Limb (tissue), 2 donors: Measurements from ENCODE around the gene TMEM178B.
"Not testable (repeated sequence)": the region's sequence is repeated elsewhere in the genome, so short reads cannot be mapped to it uniquely, and the experiment has no call there.

Experiments
- DNase-seq, 2 donors: peaks; one replicate each; pipeline ENCODE4 v3.0.0-alpha.2; 2016; ENCODE audit errors: extremely low spot score in 2 of 2

Gene TMEM178B

DNA sequence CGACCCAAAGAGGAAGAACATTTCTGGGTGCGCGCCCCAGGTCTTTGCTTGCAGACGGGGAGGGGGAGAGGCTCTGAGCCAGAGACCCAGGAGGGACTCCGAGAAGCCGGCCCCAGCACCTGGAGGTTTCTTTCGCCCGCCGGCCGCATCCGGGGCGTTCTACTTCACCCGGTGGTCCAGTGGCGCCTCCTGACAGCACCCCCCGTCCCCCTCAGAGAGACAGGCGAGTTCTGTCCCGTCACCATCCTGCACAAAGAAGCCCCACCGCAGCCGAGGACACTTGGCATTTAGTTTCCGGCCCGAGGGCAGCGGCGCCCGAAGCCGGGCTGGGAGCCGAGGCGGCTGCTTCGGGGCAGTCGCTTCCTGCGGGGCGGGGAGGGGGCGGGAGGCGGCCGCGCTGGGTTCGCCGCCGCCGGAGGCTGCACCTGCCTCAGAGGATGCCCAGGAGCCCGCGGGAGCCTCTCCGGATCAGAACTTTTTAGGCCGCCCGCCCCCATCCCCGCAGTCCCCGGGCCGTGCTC is at the start of gene TMEM178B:
Gene TMEM178B (plus strand): TSS at position 424 of the 521 bp plus-strand sequence.
- DNase-seq: peak in 1 of 2 donors; percentile 48

DNA sequence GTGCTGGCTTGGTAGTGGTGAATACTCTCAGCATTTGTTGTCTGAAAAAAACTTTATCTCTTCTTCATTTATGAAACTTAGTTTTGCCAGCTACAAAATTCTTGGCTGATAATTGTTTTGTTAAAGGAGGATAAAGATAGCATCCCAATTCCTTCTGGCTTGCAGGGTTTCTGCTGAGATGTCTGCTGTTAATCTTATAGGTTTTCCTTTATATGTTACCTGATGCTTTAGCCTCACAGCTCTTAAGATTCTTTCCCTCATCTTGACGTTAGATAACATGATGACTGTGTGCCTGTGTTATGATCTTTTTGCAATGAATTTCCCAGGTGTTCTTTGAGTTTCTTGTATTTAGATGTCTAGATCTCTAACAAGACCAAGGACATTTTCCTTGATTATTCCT is 49.2 kb upstream of the TMEM178B start:
- DNase-seq: no peak

DNA sequence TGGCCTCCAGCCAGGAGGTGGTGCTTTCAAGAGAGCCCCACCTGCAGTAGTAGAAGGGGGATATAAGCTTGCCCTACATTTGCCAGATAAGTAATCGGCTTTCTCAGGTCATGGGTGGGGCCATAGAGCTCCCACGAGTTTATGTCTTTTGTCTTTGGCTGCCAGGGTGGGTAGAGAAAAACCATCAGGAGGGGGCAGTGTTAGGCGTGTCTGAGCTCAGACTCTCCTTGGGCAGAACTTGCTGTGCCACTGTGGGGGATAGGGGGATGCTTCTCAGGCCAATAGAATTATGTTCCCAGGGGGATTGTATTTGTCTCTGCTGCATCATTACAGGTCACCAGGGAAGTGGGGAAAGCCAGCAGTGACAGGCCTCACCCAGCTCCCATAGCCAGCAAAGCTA is 46.8 kb upstream of the TMEM178B start:
- DNase-seq: no peak

DNA sequence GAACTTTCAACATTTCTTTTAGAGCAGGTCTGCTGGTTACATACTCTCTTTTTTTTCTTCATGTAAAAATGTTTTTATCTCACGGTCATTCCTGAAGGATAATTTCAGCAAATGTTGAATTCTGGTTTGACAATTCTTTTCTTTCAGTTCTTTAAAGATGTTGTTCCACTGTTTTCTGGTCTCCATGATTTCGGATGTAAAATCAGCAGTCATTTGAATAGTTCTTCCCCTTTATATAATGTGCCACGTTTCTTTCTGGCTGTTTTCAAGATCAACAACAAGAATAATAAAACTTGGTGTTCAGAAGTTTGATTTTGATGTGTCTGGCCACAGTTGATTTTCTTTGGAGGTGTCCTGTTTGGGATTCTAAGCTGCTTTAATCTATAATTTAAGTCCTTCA is 45.1 kb upstream of the TMEM178B start:
- no peak for DNase-seq

DNA sequence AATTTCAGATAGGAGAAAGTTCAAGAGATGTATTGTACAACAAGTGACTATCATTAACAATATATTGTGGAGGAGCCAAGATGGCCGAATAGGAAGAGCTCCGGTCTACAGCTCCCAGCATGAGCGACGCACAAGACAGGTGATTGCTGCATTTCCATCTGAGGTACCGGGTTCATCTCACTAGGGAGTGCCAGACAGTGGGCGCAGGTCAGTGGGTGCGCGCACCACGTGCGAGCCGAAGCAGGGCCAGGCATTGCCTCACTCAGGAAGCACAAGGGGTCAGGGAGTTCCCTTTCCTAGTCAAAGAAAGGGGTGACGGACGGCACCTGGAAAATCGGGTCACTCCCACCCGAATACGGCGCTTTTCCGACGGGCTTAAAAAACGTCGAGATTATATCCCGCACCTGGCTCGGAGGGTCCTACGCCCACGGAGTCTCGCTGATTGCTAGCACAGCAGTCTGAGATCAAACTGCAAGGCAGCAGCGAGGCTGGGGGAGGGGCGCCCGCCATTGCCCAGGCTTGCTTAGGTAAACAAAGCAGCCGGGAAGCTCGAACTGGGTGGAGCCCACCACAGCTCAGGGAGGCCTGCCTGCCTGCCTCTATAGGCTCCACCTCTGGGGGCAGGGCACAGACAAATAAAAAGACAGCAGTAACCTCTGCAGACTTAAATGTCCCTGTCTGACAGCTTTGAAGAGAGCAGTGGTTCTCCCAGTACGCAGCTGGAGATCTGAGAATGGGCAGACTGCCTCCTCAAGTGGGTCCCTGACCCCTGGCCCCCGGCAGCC is 41.1 kb upstream of the TMEM178B start:
- DNase-seq: not testable (repeated sequence)

DNA sequence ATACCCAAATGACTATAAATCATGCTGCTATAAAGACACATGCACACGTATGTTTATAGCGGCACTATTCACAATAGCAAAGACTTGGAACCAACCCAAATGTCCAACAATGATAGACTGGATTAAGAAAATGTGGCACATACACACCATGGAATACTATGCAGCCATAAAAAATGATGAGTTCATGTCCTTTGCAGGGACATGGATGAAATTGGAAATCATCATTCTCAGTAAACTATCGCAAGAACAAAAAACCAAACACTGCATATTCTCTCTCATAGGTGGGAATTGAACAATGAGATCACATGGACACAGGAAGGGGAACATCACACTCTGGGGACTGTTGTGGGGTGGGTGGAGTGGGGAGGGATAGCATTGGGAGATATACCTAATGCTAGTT is 35.8 kb upstream of the TMEM178B start:
- DNase-seq: not testable (repeated sequence)

DNA sequence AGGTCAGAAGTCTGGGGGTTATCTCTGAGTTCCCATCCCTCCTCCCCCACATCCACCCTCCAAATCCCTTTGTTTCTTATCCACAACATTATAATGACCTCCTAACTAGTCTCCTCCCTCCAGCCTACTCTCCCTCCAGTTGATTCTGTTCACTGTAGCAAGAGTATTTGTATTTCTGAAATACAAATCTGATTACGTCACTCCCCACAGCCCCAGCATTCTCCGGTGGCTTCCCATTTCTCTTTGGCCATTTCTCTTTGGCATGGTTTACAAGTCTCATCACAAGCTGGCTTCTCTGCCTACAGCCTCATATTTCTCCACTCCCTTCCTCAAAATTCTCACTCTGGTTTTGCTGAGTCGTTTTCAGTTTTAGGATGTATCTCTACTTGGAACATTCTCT is 34.5 kb upstream of the TMEM178B start:
- no peak for DNase-seq

DNA sequence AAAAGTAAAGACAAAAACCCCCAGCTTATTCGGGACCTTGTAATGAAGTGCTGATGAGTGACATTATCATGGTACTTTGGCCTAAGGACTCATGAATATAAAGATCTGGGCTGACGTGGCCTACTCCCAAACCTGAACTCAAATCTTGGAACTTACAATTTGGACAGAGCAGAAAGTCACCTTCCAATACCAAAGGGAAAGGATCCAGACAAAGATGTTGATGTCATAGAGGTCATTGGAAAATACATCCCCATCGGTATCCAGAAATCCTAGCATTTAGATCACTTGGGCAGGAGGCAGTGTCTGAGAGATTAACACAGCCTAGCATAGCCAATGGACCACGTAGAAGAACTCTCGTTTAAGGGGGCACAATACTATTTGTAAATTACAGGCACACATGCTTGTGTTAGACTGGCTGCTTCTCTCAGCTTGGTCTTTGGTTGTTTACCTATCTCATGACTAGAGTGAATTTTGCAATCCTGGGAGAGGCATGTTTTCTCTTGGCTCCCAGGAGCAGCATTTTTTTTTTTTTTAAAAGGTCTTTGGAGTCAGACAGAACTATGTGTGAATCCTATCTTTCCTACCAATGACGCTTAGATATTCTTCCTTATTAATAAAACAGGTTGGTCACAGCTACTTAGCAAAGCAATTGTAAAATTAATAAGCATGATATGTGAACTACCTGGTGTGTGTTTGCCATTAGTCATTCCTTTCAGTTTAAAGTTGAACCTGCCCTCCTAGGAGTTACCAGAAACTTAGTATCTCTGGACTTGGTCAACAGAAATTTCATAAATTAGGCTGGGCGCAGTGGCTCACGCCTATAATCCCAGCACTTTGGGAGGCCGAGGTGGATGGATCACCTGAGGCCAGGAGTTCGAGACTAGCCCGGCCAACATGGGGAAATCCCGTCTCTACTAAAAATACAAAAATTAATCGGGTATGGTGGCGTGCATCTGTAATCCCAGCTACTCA is 31.4 kb upstream of the TMEM178B start:
- no peak for DNase-seq

DNA sequence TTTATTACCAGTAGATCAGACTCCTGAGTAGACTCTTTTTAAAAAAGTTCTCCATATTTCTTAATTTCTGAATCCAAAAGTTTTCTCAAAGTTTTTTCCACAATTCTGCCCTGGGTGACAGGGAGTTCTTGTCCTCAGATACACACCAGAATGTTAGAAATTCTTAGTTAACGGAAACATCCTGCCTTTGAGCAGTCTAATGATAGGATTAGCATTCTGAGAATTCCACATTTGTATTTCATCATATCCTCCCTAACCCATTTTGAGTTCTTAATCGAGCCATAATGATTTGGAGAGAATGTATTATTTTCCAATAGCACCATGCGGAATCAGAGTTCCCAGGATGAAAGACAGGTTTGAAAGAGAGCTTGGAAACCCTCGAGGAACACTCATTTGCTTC is 30.2 kb upstream of the TMEM178B start:
- DNase-seq: no peak

DNA sequence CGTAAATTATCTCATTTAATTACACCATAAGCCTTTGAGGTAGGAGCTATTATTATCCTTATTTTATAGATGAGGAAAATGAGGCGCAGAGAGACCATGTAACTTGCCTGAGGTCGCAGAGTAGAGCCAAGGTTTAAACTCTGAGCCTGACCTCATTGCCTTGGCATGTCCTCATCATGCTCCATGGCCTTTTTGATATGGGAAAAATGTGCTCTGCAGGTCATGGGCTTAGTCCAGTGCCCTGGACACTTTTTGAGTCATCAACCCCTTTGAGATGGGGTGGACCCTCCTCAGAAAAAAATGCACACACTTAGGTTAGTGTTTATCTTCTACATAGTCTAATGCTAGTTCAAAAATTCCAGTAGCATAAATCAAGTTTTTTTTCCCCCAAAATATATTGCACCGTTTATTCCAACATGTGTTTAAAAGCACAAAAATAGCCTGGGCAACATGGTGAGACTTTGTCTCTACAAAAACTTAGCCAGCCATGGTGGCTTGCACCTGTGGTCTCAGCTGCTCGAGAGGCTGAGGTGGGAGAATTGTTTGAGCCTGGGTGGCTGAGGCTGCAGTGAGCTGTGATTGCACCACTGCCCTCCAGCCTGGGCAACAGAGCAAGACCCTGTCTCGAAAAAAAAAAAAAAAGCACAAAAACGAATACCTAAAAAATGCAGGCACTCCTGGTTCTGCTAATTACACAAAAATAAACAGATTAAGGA is 28.6 kb upstream of the TMEM178B start:
- DNase-seq: no peak

DNA sequence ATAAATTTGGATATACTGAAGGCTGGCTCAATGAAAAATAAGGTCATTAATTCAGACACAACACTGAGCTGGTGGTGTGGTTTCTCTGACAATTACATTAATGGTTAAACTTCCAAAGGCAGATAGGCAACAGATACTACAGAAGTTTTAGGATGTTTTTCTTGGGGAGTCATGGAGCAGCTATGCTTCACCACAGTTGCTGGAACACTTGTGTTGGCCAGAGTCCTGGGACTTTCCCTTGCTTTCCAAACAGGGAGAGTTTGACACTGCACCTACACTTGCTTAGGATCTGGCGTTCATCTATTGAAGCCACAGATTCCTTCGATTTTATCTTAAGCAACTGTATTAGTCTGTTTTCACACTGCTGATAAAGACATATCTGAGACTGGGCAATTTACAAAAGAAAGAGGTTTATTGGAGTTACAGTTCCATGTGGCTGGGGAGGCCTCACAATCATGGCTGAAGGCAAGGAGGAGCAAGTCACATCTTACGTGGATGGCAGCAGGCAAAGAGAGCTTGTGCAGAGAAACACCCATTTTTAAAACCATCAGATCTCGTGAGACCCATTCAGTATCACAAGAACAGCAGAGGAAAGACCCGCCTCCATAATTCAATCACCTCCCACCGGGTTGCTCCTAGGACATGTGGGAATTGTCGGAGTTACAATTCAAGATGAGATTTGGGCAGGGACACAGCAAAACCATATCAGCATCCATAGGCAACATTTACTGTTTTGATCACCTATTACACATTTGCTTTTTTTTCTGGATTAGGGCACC is 27.8 kb upstream of the TMEM178B start:
- DNase-seq: no peak

DNA sequence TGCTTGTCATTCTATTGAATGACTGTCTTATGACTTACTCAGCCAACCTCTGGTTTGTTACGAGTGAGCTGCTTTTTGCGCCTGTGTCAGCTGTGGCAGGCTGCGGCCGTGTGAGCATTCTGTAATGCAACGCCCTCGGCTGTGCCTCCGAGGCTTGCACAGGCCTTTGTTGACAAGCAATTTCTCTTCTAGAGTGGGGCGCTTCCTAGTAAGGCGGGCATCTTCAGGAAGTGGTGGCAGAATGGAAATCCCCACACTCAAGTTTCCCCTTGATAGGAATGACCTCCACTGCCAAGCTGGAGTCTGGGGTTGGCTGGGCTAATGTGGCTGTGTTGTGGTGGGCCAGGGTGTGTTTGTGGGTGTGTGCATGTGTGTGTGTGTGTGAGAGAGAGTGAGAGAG is 20.2 kb upstream of the TMEM178B start:
- no peak for DNase-seq

DNA sequence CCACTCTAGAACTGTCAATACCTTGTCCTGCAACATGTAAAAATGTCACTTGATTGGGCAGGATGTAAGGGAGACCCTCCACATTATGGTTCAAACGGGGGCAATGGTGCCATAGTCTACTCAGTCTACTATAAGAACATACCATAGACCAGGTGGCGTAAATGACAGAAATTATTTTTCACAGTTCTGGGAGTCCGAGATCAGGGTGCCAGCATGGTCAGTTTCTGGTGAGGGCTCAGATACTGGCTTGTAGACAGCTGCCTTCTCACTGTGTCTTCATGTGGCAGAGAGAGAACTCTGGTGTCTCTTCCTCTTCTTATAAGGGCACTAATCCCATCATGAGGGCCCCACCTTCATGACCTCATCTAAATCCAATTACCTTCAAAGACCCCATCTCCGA is 18.7 kb upstream of the TMEM178B start:
- no peak for DNase-seq

DNA sequence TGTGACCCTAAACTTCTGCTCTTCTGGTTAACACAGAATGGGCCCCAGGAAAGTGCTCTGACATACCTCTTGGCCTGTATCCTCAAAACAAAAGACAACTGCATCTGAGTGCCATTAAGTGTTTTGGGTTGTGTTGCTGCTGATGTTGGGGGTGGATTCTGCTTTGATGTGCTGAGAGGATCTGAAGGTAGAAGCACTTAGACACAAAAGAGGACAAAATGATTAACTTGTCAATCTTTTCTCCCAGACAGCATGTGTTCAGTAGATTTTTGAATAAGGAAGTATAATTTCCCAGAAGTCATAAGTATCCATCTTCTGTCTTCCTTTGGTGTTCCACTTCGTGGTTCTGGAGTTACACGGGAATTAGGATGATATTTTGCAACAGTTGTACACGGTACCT is 16.1 kb upstream of the TMEM178B start:
- no peak for DNase-seq

DNA sequence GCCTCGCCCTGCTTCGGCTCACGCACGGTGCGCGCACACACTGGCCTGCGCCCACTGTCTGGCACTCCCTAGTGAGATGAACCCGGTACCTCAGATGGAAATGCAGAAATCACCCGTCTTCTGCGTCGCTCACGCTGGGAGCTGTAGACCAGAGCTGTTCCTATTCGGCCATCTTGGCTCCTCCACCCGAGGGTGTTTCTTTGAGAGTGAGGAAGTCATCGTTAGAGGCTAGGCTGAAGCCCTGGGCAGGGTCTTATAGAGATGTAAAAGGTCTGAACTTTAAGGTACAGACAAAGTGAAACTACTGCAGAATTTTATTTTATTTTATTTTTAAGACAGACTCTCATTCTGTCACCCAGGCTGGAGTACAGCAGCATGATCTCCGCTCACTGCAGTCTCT is 6.0 kb upstream of the TMEM178B start:
- DNase-seq: not testable (repeated sequence)

DNA sequence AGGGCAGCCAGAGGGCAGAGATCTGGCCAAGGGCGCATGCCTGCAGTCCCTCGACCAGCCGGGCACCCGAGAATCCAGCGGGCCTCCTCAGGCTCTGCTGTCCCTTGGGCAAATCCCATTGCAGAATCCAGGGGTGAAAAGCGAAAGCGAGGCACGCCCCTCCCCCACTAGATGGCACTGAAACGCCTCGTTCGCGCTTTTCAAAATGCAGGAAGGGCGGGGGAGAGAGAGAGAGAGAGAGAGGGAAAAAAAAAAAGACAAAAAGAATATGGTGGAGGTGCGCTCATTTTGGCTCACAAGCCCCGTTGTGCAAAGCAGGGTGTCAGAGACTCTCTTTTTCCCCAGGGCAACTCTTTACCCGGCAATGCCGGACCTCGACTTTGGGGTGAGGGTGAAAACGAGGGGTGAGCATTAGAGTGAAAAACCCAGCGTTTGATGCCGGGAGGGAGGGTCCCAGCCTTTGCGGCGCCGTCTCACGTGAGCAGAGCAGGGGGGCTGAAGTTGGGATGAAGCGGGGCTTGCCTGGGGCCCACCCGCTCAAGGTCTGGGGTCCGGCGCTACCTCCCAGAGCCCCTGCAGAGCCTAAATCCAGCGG is 2.5 kb upstream of the TMEM178B start:
- peak in 1 of 2 donors; percentile 82 for DNase-seq

DNA sequence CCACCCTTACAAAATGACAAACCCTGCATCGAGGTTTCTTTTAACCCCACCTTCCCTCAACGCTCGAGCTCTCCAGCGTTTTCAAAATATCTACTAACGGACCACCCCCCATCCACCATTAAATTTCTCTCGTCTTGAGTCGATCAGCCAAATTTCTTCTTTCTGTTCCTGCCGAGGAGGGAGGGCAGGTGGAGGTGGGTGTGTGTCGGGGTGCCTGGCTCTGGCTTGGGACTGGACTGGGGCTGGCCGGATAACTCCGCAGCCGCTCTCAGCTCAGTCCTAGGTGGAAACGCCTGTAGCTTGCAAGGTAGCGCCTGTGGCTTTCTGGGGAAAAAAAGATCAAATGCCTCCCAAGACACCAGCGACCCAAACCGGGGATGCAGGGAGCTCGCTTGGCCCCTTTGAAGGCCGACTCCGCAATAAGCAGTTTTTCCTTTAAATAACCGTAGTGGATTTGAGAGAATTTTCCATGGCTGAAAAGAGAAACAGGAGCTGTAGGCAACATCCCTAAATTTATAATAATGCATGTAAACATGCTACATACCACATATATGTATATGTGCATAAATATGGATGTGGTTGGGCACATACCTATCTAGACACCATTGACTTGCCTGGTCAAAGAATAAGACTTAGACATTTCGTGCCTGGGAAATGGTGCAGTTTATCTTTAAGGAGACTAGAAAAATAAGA is 1.9 kb upstream of the TMEM178B start:
- DNase-seq: peak in 1 of 2 donors; percentile 56

DNA sequence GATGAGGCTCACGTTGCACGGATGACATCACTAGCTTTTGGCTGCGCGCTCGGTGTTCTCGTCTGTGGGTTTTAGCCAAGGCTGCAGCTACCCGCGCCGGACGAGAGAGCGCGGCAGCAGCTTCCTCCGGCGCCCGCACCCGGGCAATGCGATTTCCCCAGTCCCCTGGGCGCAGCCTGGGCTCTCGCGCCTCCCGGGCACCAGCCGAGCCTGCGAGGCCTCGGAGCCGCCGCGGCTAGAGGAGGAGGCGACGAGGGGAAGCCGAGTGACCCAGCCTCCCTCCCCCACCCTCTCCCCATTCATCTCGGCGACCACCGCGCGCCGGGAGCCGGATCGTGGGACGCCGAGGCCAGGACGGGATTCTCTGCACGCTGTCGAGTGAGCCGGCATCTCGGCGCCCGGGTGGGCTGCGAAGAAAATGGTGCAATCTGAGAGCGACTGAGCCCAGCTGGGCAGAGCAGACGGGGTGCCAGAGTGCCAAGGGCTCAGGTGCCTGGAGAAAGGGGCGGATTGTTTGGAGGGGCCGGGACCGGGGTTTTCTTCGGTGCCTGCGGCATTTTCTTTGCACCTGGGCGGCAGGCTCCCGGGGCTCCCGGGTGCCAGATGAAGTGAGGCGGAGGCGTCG is 1.2 kb upstream of the TMEM178B start:
- peak; percentile 54 to 81 for DNase-seq

DNA sequence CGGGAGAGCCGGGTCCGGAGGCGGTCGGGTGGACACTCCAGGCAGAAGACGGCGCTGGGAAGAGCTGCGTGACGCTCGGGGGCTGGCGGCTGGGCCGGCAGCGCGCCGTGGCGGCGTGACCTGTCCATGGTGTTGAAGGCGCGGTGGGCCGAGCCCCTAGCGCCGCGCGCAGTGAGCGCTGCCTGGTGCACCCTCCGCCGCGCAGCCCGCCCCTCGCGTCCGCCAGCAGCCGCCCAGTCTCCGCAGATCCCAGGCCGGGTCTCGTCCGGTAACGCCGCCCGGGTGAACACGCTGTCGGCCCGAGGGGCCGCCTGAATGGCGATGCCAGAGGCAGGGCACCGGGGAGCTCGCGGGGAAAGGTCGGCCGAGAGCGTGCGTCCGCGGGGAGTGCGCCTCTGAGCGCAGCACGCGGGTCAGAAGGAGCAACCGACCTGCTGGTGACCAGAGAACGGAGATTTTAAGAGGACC is 657 bp upstream of the TMEM178B start:
- peak; percentile 10 to 71 for DNase-seq
